Mononuclear cell (primary cell): Measurements from ENCODE around the gene ABCA3. TPM values are rescaled to one million over a fixed set of nuclear protein-coding genes. Genes with fewer than 3 reads are reported as not detected.

ENCODE experiments used
- H3K27me3 ChIP-seq: 2 replicates; pipeline ENCODE4 v1.6.0; 2011; ENCODE audit warnings: low read length, control low read depth; ENCODE audit not compliant: insufficient read depth
- H3K4me1 ChIP-seq: 2 replicates; pipeline ENCODE4 v1.5.1; 2011; ENCODE audit warnings: mild to moderate bottlenecking, low read length, control low read depth; ENCODE audit not compliant: insufficient read depth
- H3K4me3 ChIP-seq: 2 replicates; pipeline ENCODE4 v1.5.1; 2011; ENCODE audit warnings: mild to moderate bottlenecking, low read length, moderate library complexity
- H3K9me3 ChIP-seq: 2 replicates; pipeline ENCODE4 v1.5.1; 2011; ENCODE audit warnings: low read depth, mild to moderate bottlenecking, control low read depth, low read length
- total RNA-seq: library from RNA; depleted of rRNA; stranded (reverse); fragments of >200 nt; gene quantifications from one replicate; pipeline ENCODE4 v1.2.3, GENCODE V29; 2012

The ABCA3 gene
- total RNA-seq, 1 donor = 1.9 TPM

- no peaks in the 10 kb centered on the region for H3K9me3 ChIP-seq
- H3K4me1 ChIP-seq = no peaks in the 10 kb centered on the region
- H3K27me3 ChIP-seq = peaks cover under 1% of the 10 kb centered on the region
- no peak overlapping the region for H3K4me3 ChIP-seq
Measured at GRCh38 chr16:2333772-2334379, 6.7 kb downstream of the ABCA3 start.

- Histone ChIP-seq H3K4me3 (no peak overlapping the region), H3K4me1 (no peaks in the 10 kb centered on the region)
Measured at GRCh38 chr16:2333231-2333630, 7.3 kb downstream of the ABCA3 start.

GRCh38 chr16:2331931-2332267 lies 8.6 kb downstream of the ABCA3 start:
- H3K27me3 ChIP-seq = no peaks in the 10 kb centered on the region
- no peaks in the 10 kb centered on the region for H3K9me3 ChIP-seq
- H3K4me3 ChIP-seq = no peak overlapping the region
- no peaks in the 10 kb centered on the region for H3K4me1 ChIP-seq

More at GRCh38 chr16:2333231-2333630, 7.3 kb downstream of the ABCA3 start:
- Histone ChIP-seq H3K9me3 (no peaks in the 10 kb centered on the region), H3K27me3 (no peaks in the 10 kb centered on the region)

- H3K4me3 ChIP-seq = no peak overlapping the region
- no peaks in the 10 kb centered on the region for H3K27me3 ChIP-seq
- H3K9me3 ChIP-seq = no peaks in the 10 kb centered on the region
- no peaks in the 10 kb centered on the region for H3K4me1 ChIP-seq
Measured at GRCh38 chr16:2331199-2331930, 9.2 kb downstream of the ABCA3 start.

GRCh38 chr16:2329532-2329931 lies 11.0 kb downstream of the ABCA3 start:
- Histone ChIP-seq H3K4me1 (no peaks in the 10 kb centered on the region), H3K4me3 (no peak overlapping the region), H3K9me3 (no peaks in the 10 kb centered on the region), H3K27me3 (no peaks in the 10 kb centered on the region)

- Histone ChIP-seq H3K4me1 (no peaks in the 10 kb centered on the region), H3K27me3 (no peaks in the 10 kb centered on the region), H3K9me3 (no peaks in the 10 kb centered on the region), H3K4me3 (no peak overlapping the region)
Measured at GRCh38 chr16:2328428-2328827, 12.1 kb downstream of the ABCA3 start.

GRCh38 chr16:2326191-2326590 lies 14.3 kb downstream of the ABCA3 start:
- Histone ChIP-seq H3K9me3 (no peaks in the 10 kb centered on the region), H3K4me3 (no peak overlapping the region), H3K27me3 (no peaks in the 10 kb centered on the region), H3K4me1 (no peaks in the 10 kb centered on the region)

GRCh38 chr16:2325791-2326190 lies 14.7 kb downstream of the ABCA3 start:
- Histone ChIP-seq H3K27me3 (no peaks in the 10 kb centered on the region), H3K9me3 (no peaks in the 10 kb centered on the region), H3K4me1 (no peaks in the 10 kb centered on the region), H3K4me3 (no peak overlapping the region)

- no peaks in the 10 kb centered on the region for H3K4me1 ChIP-seq
Measured at GRCh38 chr16:2325181-2325580, 15.3 kb downstream of the ABCA3 start.

GRCh38 chr16:2324296-2324859 lies 16.1 kb downstream of the ABCA3 start:
- Histone ChIP-seq H3K27me3 (no peaks in the 10 kb centered on the region), H3K9me3 (no peaks in the 10 kb centered on the region), H3K4me3 (no peak overlapping the region), H3K4me1 (no peaks in the 10 kb centered on the region)

More at GRCh38 chr16:2325181-2325580, 15.3 kb downstream of the ABCA3 start:
- no peaks in the 10 kb centered on the region for H3K9me3 ChIP-seq
- no peaks in the 10 kb centered on the region for H3K27me3 ChIP-seq
- H3K4me3 ChIP-seq = no peak overlapping the region

GRCh38 chr16:2323701-2324100 lies 16.8 kb downstream of the ABCA3 start:
- Histone ChIP-seq H3K4me1 (no peaks in the 10 kb centered on the region), H3K9me3 (no peaks in the 10 kb centered on the region), H3K4me3 (no peak overlapping the region), H3K27me3 (no peaks in the 10 kb centered on the region)

GRCh38 chr16:2319606-2320005 lies 20.9 kb downstream of the ABCA3 start:
- H3K4me3 ChIP-seq = no peak overlapping the region
- H3K4me1 ChIP-seq = no peaks in the 10 kb centered on the region
- H3K9me3 ChIP-seq = no peaks in the 10 kb centered on the region
- H3K27me3 ChIP-seq = no peaks in the 10 kb centered on the region

GRCh38 chr16:2317231-2318020 lies 23.1 kb downstream of the ABCA3 start:
- H3K4me1 ChIP-seq = no peaks in the 10 kb centered on the region
- no peak overlapping the region for H3K4me3 ChIP-seq
- H3K27me3 ChIP-seq = no peaks in the 10 kb centered on the region
- no peaks in the 10 kb centered on the region for H3K9me3 ChIP-seq

GRCh38 chr16:2308089-2308962 lies 32.2 kb downstream of the ABCA3 start:
- Histone ChIP-seq H3K9me3 (no peaks in the 10 kb centered on the region), H3K4me1 (no peaks in the 10 kb centered on the region), H3K4me3 (no peak overlapping the region), H3K27me3 (no peaks in the 10 kb centered on the region)

- Histone ChIP-seq H3K9me3 (no peaks in the 10 kb centered on the region), H3K4me3 (no peak overlapping the region), H3K4me1 (no peaks in the 10 kb centered on the region), H3K27me3 (no peaks in the 10 kb centered on the region)
Measured at GRCh38 chr16:2299915-2300192, 40.7 kb downstream of the ABCA3 start.
